Measurements from ENCODE around the gene QRICH2.

GRCh38 chr17:76260669-76261068 lies 47.4 kb downstream of the QRICH2 start:
- no peak for TF ChIP-seq CTCF (conservative IDR thresholded peaks at IDR 0.05; ENCODE audit: low read length)
- TF ChIP-seq EZH2phosphoT487 (IDR thresholded peaks at IDR 0.05; ENCODE audit: borderline replicate concordance, low read depth, low read length) = no peak
